Thoracic aorta (tissue), 2 donors: ENCODE results near the gene TBXA2R. TPM values are rescaled to one million over a fixed set of nuclear protein-coding genes. Genes with fewer than 3 reads are reported as not detected.

ENCODE experiments used
- ATAC-seq: fragments of 150-250 bp; one replicate; pipeline ENCODE4 v1.8.0; 2017; ENCODE audit warnings: low read depth; ENCODE audit not compliant: insufficient number of reproducible peaks, low FRiP score
- DNase-seq: peaks from one replicate; pipeline ENCODE4 v3.0.0-alpha.2; 2020; ENCODE audit warnings: low spot score
- H3K27ac ChIP-seq, 2 donors: fragments of 200-600 bp; sonication (generic); 1 replicate in 1 of 2; 2 replicates in 1 of 2; pipeline ENCODE4 v1.5.1; 2016; ENCODE audit warnings: mild to moderate bottlenecking in 2 of 2, moderate library complexity in 2 of 2
- H3K27me3 ChIP-seq: fragments of 200-600 bp; sonication (generic); replicated peaks from 2 replicates; pipeline ENCODE4 v1.6.0; 2016; ENCODE audit warnings: mild to moderate bottlenecking; ENCODE audit not compliant: insufficient read depth
- H3K36me3 ChIP-seq: fragments of 200-600 bp; sonication (generic); one replicate; pipeline ENCODE4 v1.5.1; 2016
- H3K4me1 ChIP-seq, 2 donors: fragments of 200-600 bp; sonication (generic); 1 replicate in 1 of 2; 2 replicates in 1 of 2; pipeline versions ENCODE4 v1.5.1 to v1.6.0; 2016; ENCODE audit warnings: low read depth in 2 of 2, mild to moderate bottlenecking in 1 of 2; ENCODE audit not compliant: control insufficient read depth in 1 of 2
- H3K4me3 ChIP-seq: fragments of 200-600 bp; sonication (generic); 2 replicates; pipeline ENCODE4 v1.5.1; 2016; ENCODE audit warnings: mild to moderate bottlenecking
- H3K9me3 ChIP-seq: fragments of 200-600 bp; sonication (generic); 2 replicates; pipeline ENCODE4 v1.5.1; 2016
- total RNA-seq, 2 donors: library from RNA; depleted of rRNA; stranded (reverse); fragments of >200 nt; gene quantifications; one replicate each; pipeline versions ENCODE4 v1.1.0 to v1.2.3, GENCODE V29; 2016
- TF ChIP-seq, protein P1 (sequence below): fragments of 200-600 bp; sonication (generic); IDR thresholded peaks from one replicate; pipeline ENCODE4 v1.5.1; 2019; ENCODE audit warnings: antibody characterized with exemption

TBXA2R gene
- total RNA-seq, 2 donors from 2014 or later, result 29.4 to 39.1 TPM

DNA sequence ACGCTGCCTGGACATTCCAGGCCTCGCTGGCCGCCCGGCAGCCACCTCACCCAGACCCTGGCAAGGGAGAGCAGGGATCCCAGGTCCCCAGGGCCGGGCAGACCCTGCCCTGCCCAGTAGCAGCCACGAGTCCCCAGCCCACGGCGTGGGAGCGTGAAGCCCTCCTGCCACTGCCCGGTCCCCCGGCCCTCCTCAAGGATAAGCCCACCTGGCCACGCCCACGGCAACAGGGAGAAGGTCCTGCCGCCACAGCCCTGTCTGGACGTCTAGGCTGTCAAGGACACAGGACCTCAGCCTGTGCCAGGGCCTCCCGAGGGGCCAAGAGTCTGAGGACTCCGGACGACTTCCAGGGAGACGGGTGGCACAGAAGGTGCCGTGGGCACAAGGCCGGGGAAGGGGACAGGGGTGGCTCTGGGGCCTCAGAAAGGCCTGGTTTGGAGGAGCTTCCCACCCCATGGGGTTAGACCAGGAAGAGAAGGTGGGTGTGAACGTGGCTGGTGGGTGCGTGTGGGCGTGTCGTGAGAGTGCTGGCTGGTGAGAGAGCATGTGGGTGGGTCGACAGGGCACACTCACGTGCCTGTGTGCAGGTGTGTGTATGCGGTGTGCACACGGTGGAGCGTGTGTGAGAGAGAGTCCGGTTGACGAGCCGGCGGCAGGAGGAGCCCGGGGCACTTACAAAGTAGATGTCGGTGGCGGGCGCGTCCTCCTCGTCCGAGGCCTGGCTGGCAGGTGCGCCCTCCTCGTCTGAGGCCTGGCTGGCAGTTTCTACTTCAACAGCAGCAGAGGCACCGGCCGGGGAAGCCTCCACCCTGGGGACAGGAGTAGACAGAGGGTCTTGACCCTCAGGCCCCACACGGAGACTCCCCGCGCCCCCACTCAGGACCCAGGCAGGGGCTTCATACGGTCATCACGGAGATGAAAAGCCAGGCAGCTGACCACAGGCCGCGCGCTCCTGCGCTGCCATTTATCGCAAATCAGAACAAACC, 31.8 kb upstream of the TBXA2R start:
- H3K9me3 ChIP-seq, result no peaks in the 10 kb centered on the region
- no peaks in the 10 kb centered on the region for H3K27me3 ChIP-seq
- ATAC-seq, result no peak
- peaks cover 47% of the 10 kb centered on the region for H3K36me3 ChIP-seq
- no peaks in the 10 kb centered on the region for H3K4me1 ChIP-seq
- H3K4me3 ChIP-seq, result no peak overlapping the region
- DNase-seq, result no peak
- no peak overlapping the region for H3K27ac ChIP-seq
- TF ChIP-seq, protein P1, sequence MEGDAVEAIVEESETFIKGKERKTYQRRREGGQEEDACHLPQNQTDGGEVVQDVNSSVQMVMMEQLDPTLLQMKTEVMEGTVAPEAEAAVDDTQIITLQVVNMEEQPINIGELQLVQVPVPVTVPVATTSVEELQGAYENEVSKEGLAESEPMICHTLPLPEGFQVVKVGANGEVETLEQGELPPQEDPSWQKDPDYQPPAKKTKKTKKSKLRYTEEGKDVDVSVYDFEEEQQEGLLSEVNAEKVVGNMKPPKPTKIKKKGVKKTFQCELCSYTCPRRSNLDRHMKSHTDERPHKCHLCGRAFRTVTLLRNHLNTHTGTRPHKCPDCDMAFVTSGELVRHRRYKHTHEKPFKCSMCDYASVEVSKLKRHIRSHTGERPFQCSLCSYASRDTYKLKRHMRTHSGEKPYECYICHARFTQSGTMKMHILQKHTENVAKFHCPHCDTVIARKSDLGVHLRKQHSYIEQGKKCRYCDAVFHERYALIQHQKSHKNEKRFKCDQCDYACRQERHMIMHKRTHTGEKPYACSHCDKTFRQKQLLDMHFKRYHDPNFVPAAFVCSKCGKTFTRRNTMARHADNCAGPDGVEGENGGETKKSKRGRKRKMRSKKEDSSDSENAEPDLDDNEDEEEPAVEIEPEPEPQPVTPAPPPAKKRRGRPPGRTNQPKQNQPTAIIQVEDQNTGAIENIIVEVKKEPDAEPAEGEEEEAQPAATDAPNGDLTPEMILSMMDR, result no peak

DNA sequence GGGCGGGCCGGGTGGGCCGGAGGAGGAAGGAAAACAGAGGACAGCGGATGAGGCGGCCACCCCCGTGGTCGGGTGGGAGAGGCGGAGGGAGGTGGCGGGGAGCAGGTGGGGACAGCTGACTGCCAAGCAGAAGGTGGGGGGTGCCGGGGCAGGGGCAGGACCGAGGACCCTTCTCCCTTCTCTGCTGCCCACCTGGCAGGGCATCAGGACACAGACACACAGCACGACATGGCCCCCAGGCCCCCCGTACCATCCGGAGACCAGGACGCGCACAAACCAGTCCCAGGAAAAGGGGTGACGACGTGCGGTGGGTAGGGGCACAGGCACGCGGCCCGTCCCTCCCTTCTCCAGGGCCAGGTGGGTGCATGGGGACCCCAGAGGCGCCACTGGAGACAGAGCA, 30.9 kb upstream of the TBXA2R start:
- Histone ChIP-seq H3K27ac (no peak overlapping the region), H3K9me3 (no peaks in the 10 kb centered on the region), H3K27me3 (no peaks in the 10 kb centered on the region), H3K36me3 (peaks cover 47% of the 10 kb centered on the region), H3K4me3 (no peak overlapping the region), H3K4me1 (no peaks in the 10 kb centered on the region)
- DNase-seq, result no peak
- TF ChIP-seq, protein P1, result no peak
- no peak for ATAC-seq

DNA sequence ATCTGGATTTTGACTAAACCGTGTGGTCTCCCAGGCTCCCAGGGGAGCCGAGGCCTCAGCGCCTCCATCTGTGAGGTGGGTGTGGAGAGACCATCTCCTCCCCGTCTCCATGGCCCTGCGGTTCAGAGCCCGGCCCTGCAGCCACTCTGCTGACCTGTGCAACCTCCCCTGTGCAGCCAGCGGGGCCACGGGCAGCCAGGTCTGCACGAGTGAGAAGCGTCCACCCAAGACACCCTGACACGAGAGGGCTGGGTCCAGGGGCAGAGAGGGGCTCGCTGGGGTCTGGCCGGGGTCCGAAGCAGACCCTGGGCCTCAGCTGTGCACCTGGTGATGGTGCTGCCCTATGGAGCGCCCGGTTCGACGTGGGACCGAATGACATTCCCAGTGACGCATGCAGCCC, 30.3 kb upstream of the TBXA2R start:
- ATAC-seq (no peak), DNase-seq (no peak)
- no peaks in the 10 kb centered on the region for H3K27me3 ChIP-seq
- H3K36me3 ChIP-seq, result peaks cover 50% of the 10 kb centered on the region
- H3K4me1 ChIP-seq, result no peaks in the 10 kb centered on the region
- TF ChIP-seq, protein P1, result no peak
- no peak overlapping the region for H3K27ac ChIP-seq
- no peaks in the 10 kb centered on the region for H3K9me3 ChIP-seq
- H3K4me3 ChIP-seq, result no peak overlapping the region

DNA sequence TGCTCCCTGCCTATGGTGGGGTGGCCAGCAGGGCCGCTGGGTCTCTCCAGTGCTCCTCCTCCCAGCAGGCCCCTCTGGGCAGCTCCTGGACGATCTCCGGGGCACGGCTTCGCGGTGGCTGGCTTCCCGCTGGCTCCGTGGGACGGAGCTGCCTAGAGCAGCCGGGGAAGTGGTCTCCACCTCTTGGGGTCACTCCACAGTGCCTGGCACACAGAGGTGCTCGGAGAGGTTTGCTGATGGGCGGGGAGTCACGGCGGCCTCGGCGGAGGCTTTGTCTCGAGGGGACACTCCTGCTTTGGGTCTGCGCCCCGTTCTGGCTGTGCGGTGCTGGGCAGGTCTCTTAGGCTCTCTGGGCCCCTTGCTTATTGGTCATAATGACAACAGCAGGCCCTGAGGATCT, 29.8 kb upstream of the TBXA2R start:
- ATAC-seq (no peak), DNase-seq (no peak)
- Histone ChIP-seq H3K4me1 (no peaks in the 10 kb centered on the region), H3K27ac (no peak overlapping the region), H3K4me3 (no peak overlapping the region), H3K27me3 (no peaks in the 10 kb centered on the region), H3K36me3 (peaks cover 49% of the 10 kb centered on the region), H3K9me3 (no peaks in the 10 kb centered on the region)
- TF ChIP-seq, protein P1, result no peak

DNA sequence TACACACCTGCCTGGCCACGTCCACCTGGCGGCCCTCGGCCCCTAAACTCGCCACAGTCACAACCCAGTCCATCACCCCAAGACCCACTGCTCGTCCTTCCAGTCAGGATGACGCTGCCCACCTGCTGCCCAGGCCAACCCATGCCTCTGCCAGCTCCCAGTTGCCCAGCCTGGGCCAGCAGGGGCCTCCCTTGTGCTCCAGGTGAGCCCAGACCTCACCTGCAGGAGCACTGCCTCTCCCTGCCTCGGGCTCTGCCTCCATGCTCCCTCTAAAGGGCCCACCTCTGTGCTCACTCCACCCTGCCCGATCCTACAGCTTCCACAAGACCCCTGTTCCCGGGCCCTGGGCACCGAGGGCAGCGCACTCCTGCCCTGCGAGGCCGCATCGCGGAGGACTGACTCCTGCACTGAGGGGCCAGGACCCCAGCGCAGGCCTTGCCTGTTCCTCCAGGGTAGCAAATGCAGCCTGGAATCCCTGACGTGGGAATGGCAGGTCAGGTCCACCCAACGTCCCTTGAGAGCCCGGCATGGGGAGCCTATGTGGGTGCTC, 27.9 kb upstream of the TBXA2R start:
- TF ChIP-seq, protein P1, result no peak
- ATAC-seq (no peak), DNase-seq (no peak)
- Histone ChIP-seq H3K4me1 (no peaks in the 10 kb centered on the region), H3K27ac (no peak overlapping the region), H3K4me3 (no peak overlapping the region), H3K36me3 (peaks cover 42% of the 10 kb centered on the region), H3K27me3 (no peaks in the 10 kb centered on the region), H3K9me3 (no peaks in the 10 kb centered on the region)
